HG03469 (cell line): ENCODE data around the gene FGD4.
"Not testable (repeated sequence)": the region's sequence is repeated elsewhere in the genome, so short reads cannot be mapped to it uniquely, and the experiment has no call there.

Experiments
- ATAC-seq: cut with Tn5 transposase; IDR thresholded peaks from one replicate; pipeline ENCODE4 v1.9.1; 2021; ENCODE audit warnings: mild to moderate bottlenecking, moderate library complexity, moderate number of reproducible peaks; ENCODE audit not compliant: unreplicated experiment

Gene FGD4

GRCh38 chr12:32516230-32516629 is 116.9 kb downstream of the FGD4 start:
- no peak for ATAC-seq

- no peak for ATAC-seq
Observed at GRCh38 chr12:32517966-32518365, 118.6 kb downstream of the FGD4 start.

GRCh38 chr12:32519047-32519446 is 119.7 kb downstream of the FGD4 start:
- no peak for ATAC-seq

- ATAC-seq, result peak; percentile 54
Observed at GRCh38 chr12:32522331-32523221, 123.2 kb downstream of the FGD4 start.

- ATAC-seq, result not testable (repeated sequence)
Observed at GRCh38 chr12:32525802-32526201, 126.4 kb downstream of the FGD4 start.

GRCh38 chr12:32526343-32526742 is 127.0 kb downstream of the FGD4 start:
- ATAC-seq, result not testable (repeated sequence)

- no peak for ATAC-seq
Observed at GRCh38 chr12:32532422-32532821, 133.1 kb downstream of the FGD4 start.

GRCh38 chr12:32532951-32533350 is 133.6 kb downstream of the FGD4 start:
- ATAC-seq, result no peak

- ATAC-seq, result not testable (repeated sequence)
Observed at GRCh38 chr12:32533506-32533905, 134.1 kb downstream of the FGD4 start.

GRCh38 chr12:32533971-32534590 is 134.7 kb downstream of the FGD4 start:
- no peak for ATAC-seq

GRCh38 chr12:32534698-32535097 is 135.3 kb downstream of the FGD4 start:
- ATAC-seq, result no peak

GRCh38 chr12:32535288-32535999 is 136.1 kb downstream of the FGD4 start:
- no peak for ATAC-seq

GRCh38 chr12:32536000-32536345 is 136.6 kb downstream of the FGD4 start:
- ATAC-seq, result no peak

GRCh38 chr12:32541754-32542374 is 142.5 kb downstream of the FGD4 start:
- no peak for ATAC-seq

GRCh38 chr12:32542428-32543229 is 143.3 kb downstream of the FGD4 start:
- no peak for ATAC-seq

- no peak for ATAC-seq
Observed at GRCh38 chr12:32544893-32545292, 145.5 kb downstream of the FGD4 start.

- ATAC-seq, result no peak
Observed at GRCh38 chr12:32545413-32545980, 146.1 kb downstream of the FGD4 start.

GRCh38 chr12:32546272-32546671 is 146.9 kb downstream of the FGD4 start:
- ATAC-seq, result no peak

GRCh38 chr12:32548691-32549281 is 149.4 kb downstream of the FGD4 start:
- no peak for ATAC-seq

GRCh38 chr12:32549675-32550079 is 150.3 kb downstream of the FGD4 start:
- ATAC-seq, result no peak
